ENCODE data around the gene TRIM23. TPM values are rescaled to one million over a fixed set of nuclear protein-coding genes. Genes with fewer than 3 reads are reported as not detected.
A peak's percentile ranks its signal among the peaks of the same experiment; 100 is the strongest.

The TRIM23 gene
- 10 to 100 TPM; 16.0 to 21.5 (median 18.6) TPM for polyA plus RNA-seq (ENCODE audit: low read depth in 6 of 6)

- H3K27me3 Mint-ChIP-seq: no peaks in the 10 kb centered on the region
- H3K36me3 Mint-ChIP-seq: no peaks in the 10 kb centered on the region
- peak; percentile 88 to 90 for ATAC-seq (ENCODE audit: low read depth in 2 of 2)
- peak within 1 kb of the TSS; percentile 87 to 100 (median 99) for H3K4me3 Mint-ChIP-seq
- H3K4me1 Mint-ChIP-seq: peaks cover 20 to 56% (median 22%) of the 10 kb centered on the region in 3 donors
- peak within 1 kb of the TSS; percentile 96 to 99 (median 98) for H3K27ac Mint-ChIP-seq
- no peaks in the 10 kb centered on the region for H3K9me3 Mint-ChIP-seq
- peak; percentile 93 for DNase-seq
Measured at GRCh38 chr5:65624025-65624570, at the start of gene TRIM23. Gene TRIM23, minus strand, starts transcription at chr5:65624333. Its CDS starts 59 bp downstream, at chr5:65624274.

GRCh38 chr5:65672796-65673195, 48.7 kb upstream of the TRIM23 start:
- Mint-ChIP-seq H3K27me3 (no peaks in the 10 kb centered on the region), H3K27ac (no peak overlapping the region), H3K9me3 (no peaks in the 10 kb centered on the region), H3K4me3 (no peak overlapping the region), H3K36me3 (peaks cover 25 to 28% of the 10 kb centered on the region in 2 donors), H3K4me1 (no peaks in the 10 kb centered on the region)
- DNase-seq (no peak), ATAC-seq (ENCODE audit: low read depth in 2 of 2) (no peak)

- DNase-seq (no peak), ATAC-seq (ENCODE audit: low read depth in 2 of 2) (no peak)
- H3K9me3 Mint-ChIP-seq: no peaks in the 10 kb centered on the region
- no peaks in the 10 kb centered on the region for H3K4me1 Mint-ChIP-seq
- H3K4me3 Mint-ChIP-seq: no peak overlapping the region
- H3K36me3 Mint-ChIP-seq: no peaks in the 10 kb centered on the region
- no peak overlapping the region for H3K27ac Mint-ChIP-seq
- H3K27me3 Mint-ChIP-seq: no peaks in the 10 kb centered on the region
Measured at GRCh38 chr5:65668696-65669095, 44.6 kb upstream of the TRIM23 start.

GRCh38 chr5:65663804-65664521, 39.8 kb upstream of the TRIM23 start:
- Mint-ChIP-seq H3K4me1 (no peaks in the 10 kb centered on the region), H3K36me3 (peaks cover 0 to 8% of the 10 kb centered on the region in 2 donors)

GRCh38 chr5:65654713-65655112, 30.6 kb upstream of the TRIM23 start:
- Mint-ChIP-seq H3K27me3 (no peaks in the 10 kb centered on the region), H3K27ac (no peak overlapping the region), H3K4me1 (no peaks in the 10 kb centered on the region), H3K4me3 (no peak overlapping the region), H3K36me3 (peaks cover 0 to 13% of the 10 kb centered on the region in 2 donors), H3K9me3 (no peaks in the 10 kb centered on the region)
- DNase-seq: no peak
- no peak for ATAC-seq (ENCODE audit: low read depth in 2 of 2)

More at GRCh38 chr5:65663804-65664521, 39.8 kb upstream of the TRIM23 start:
- Mint-ChIP-seq H3K4me3 (no peak overlapping the region), H3K27me3 (no peaks in the 10 kb centered on the region), H3K9me3 (no peaks in the 10 kb centered on the region), H3K27ac (peak overlapping the region in 3 of 6 donors; percentile 24 to 71 (median 61))
- ATAC-seq (ENCODE audit: low read depth in 2 of 2) (no peak), DNase-seq (no peak)

GRCh38 chr5:65651144-65651543, 27.0 kb upstream of the TRIM23 start:
- peaks cover 0 to 6% of the 10 kb centered on the region in 2 donors for H3K36me3 Mint-ChIP-seq
- H3K9me3 Mint-ChIP-seq: no peaks in the 10 kb centered on the region
- DNase-seq (no peak), ATAC-seq (ENCODE audit: low read depth in 2 of 2) (no peak)
- H3K27me3 Mint-ChIP-seq: no peaks in the 10 kb centered on the region
- no peak overlapping the region for H3K27ac Mint-ChIP-seq
- H3K4me3 Mint-ChIP-seq: no peak overlapping the region
- H3K4me1 Mint-ChIP-seq: no peaks in the 10 kb centered on the region

GRCh38 chr5:65647941-65648340, 23.8 kb upstream of the TRIM23 start:
- peak overlapping the region in 1 of 6 donors; percentile 44 for H3K27ac Mint-ChIP-seq
- no peak overlapping the region for H3K4me3 Mint-ChIP-seq
- no peak for ATAC-seq (ENCODE audit: low read depth in 2 of 2)
- no peaks in the 10 kb centered on the region for H3K36me3 Mint-ChIP-seq
- H3K9me3 Mint-ChIP-seq: no peaks in the 10 kb centered on the region
- no peak for DNase-seq
- H3K4me1 Mint-ChIP-seq: no peaks in the 10 kb centered on the region
- H3K27me3 Mint-ChIP-seq: no peaks in the 10 kb centered on the region

- H3K36me3 Mint-ChIP-seq: no peaks in the 10 kb centered on the region
- H3K4me1 Mint-ChIP-seq: no peaks in the 10 kb centered on the region
- no peak overlapping the region for H3K4me3 Mint-ChIP-seq
- no peaks in the 10 kb centered on the region for H3K27me3 Mint-ChIP-seq
- no peak for DNase-seq
- H3K9me3 Mint-ChIP-seq: no peaks in the 10 kb centered on the region
- H3K27ac Mint-ChIP-seq: peak overlapping the region in 2 of 6 donors; percentile 39 to 81
- no peak for ATAC-seq (ENCODE audit: low read depth in 2 of 2)
Measured at GRCh38 chr5:65646938-65647337, 22.8 kb upstream of the TRIM23 start.

- Mint-ChIP-seq H3K27ac (no peak overlapping the region), H3K4me1 (peaks cover 0 to 4% (median 0%) of the 10 kb centered on the region in 3 donors), H3K36me3 (peaks cover 13 to 17% of the 10 kb centered on the region in 2 donors), H3K4me3 (no peak overlapping the region), H3K9me3 (no peaks in the 10 kb centered on the region), H3K27me3 (no peaks in the 10 kb centered on the region)
- no peak for DNase-seq
- no peak for ATAC-seq (ENCODE audit: low read depth in 2 of 2)
Measured at GRCh38 chr5:65640240-65640639, 16.1 kb upstream of the TRIM23 start.

GRCh38 chr5:65630981-65631380, 6.8 kb upstream of the TRIM23 start:
- no peak overlapping the region for H3K27ac Mint-ChIP-seq
- H3K27me3 Mint-ChIP-seq: no peaks in the 10 kb centered on the region
- H3K4me3 Mint-ChIP-seq: peak overlapping the region in 1 of 8 donors; percentile 7
- ATAC-seq (ENCODE audit: low read depth in 2 of 2) (no peak), DNase-seq (no peak)
- peaks cover under 1 to 18% (median 10%) of the 10 kb centered on the region in 3 donors for H3K4me1 Mint-ChIP-seq
- H3K9me3 Mint-ChIP-seq: no peaks in the 10 kb centered on the region
- H3K36me3 Mint-ChIP-seq: no peaks in the 10 kb centered on the region

- Mint-ChIP-seq H3K4me1 (peaks cover 19 to 48% (median 26%) of the 10 kb centered on the region in 3 donors), H3K9me3 (no peaks in the 10 kb centered on the region), H3K4me3 (peak overlapping the region; percentile 51 to 100 (median 80)), H3K36me3 (no peaks in the 10 kb centered on the region), H3K27me3 (no peaks in the 10 kb centered on the region), H3K27ac (peak overlapping the region in 5 of 6 donors; percentile 65 to 98 (median 97))
- DNase-seq: no peak
- no peak for ATAC-seq (ENCODE audit: low read depth in 2 of 2)
Measured at GRCh38 chr5:65625743-65626142, 1.6 kb upstream of the TRIM23 start.

- ATAC-seq (ENCODE audit: low read depth in 2 of 2): peak; percentile 70 to 74
- no peaks in the 10 kb centered on the region for H3K9me3 Mint-ChIP-seq
- H3K27me3 Mint-ChIP-seq: no peaks in the 10 kb centered on the region
- H3K4me1 Mint-ChIP-seq: peaks cover 19 to 56% (median 26%) of the 10 kb centered on the region in 3 donors
- H3K27ac Mint-ChIP-seq: peak within 1 kb of the TSS; percentile 96 to 99 (median 98)
- H3K4me3 Mint-ChIP-seq: peak within 1 kb of the TSS; percentile 87 to 100 (median 99)
- H3K36me3 Mint-ChIP-seq: no peaks in the 10 kb centered on the region
- DNase-seq: peak; percentile 92
Measured at GRCh38 chr5:65624571-65625555, 730 bp upstream of the TRIM23 start, which contains the start of the genes SHLD3 and TRAPPC13. Gene SHLD3, plus strand, starts transcription at chr5:65625027. Its CDS starts 4,561 bp downstream, at chr5:65629588. Gene TRAPPC13, plus strand, starts transcription at chr5:65625027. Its CDS starts 34 bp downstream, at chr5:65625061.

GRCh38 chr5:65623482-65623881, 651 bp downstream of the TRIM23 start:
- Mint-ChIP-seq H3K36me3 (no peaks in the 10 kb centered on the region), H3K4me1 (peaks cover 23 to 58% (median 26%) of the 10 kb centered on the region in 3 donors)
- DNase-seq: no peak

More at GRCh38 chr5:65623482-65623881, 651 bp downstream of the TRIM23 start:
- H3K27ac Mint-ChIP-seq: peak overlapping the region in 5 of 6 donors; percentile 96 to 99 (median 98)
- peak overlapping the region; percentile 87 to 100 (median 99) for H3K4me3 Mint-ChIP-seq
- no peaks in the 10 kb centered on the region for H3K27me3 Mint-ChIP-seq
- H3K9me3 Mint-ChIP-seq: no peaks in the 10 kb centered on the region
- ATAC-seq (ENCODE audit: low read depth in 2 of 2): no peak

Data from naive B cell (primary cell).